Measurements from ENCODE around the gene ARHGAP22. TPM values are rescaled to one million over a fixed set of nuclear protein-coding genes. Genes with fewer than 3 reads are reported as not detected.

Gene ARHGAP22
- polyA plus RNA-seq, 4 donors: 0.97 to 1.9 (median 1.2) TPM

- no peak for DNase-seq (ENCODE audit: low read depth in 4 of 4, low spot score in 3 of 4)
These were observed 12.5 kb downstream of the ARHGAP22 start for GRCh38 chr10:48592346-48592745.

GRCh38 chr10:48590945-48591344, 13.9 kb downstream of the ARHGAP22 start:
- DNase-seq (ENCODE audit: low read depth in 4 of 4, low spot score in 3 of 4): no peak

GRCh38 chr10:48589266-48589665, 15.6 kb downstream of the ARHGAP22 start:
- DNase-seq (ENCODE audit: low read depth in 4 of 4, low spot score in 3 of 4): peak in 3 of 4 donors; percentile 25 to 35 (median 25)

GRCh38 chr10:48587819-48588218, 17.1 kb downstream of the ARHGAP22 start:
- DNase-seq (ENCODE audit: low read depth in 4 of 4, low spot score in 3 of 4): no peak

- DNase-seq (ENCODE audit: low read depth in 4 of 4, low spot score in 3 of 4): no peak
These were observed 17.8 kb downstream of the ARHGAP22 start for GRCh38 chr10:48587101-48587500.

GRCh38 chr10:48582970-48583369, 21.9 kb downstream of the ARHGAP22 start:
- DNase-seq (ENCODE audit: low read depth in 4 of 4, low spot score in 3 of 4): no peak

GRCh38 chr10:48580236-48580635, 24.6 kb downstream of the ARHGAP22 start:
- no peak for DNase-seq (ENCODE audit: low read depth in 4 of 4, low spot score in 3 of 4)

GRCh38 chr10:48579251-48579960, 25.5 kb downstream of the ARHGAP22 start:
- DNase-seq (ENCODE audit: low read depth in 4 of 4, low spot score in 3 of 4): no peak

GRCh38 chr10:48577158-48577557, 27.7 kb downstream of the ARHGAP22 start:
- DNase-seq (ENCODE audit: low read depth in 4 of 4, low spot score in 3 of 4): no peak

- no peak for DNase-seq (ENCODE audit: low read depth in 4 of 4, low spot score in 3 of 4)
These were observed 28.4 kb downstream of the ARHGAP22 start for GRCh38 chr10:48576501-48576900.

- DNase-seq (ENCODE audit: low read depth in 4 of 4, low spot score in 3 of 4): no peak
These were observed 29.0 kb downstream of the ARHGAP22 start for GRCh38 chr10:48575901-48576300.

- no peak for DNase-seq (ENCODE audit: low read depth in 4 of 4, low spot score in 3 of 4)
These were observed 30.0 kb downstream of the ARHGAP22 start for GRCh38 chr10:48574817-48575380.

GRCh38 chr10:48574322-48574796, 30.5 kb downstream of the ARHGAP22 start:
- no peak for DNase-seq (ENCODE audit: low read depth in 4 of 4, low spot score in 3 of 4)

GRCh38 chr10:48573045-48573444, 31.8 kb downstream of the ARHGAP22 start:
- no peak for DNase-seq (ENCODE audit: low read depth in 4 of 4, low spot score in 3 of 4)

- DNase-seq (ENCODE audit: low read depth in 4 of 4, low spot score in 3 of 4): no peak
These were observed 32.5 kb downstream of the ARHGAP22 start for GRCh38 chr10:48572414-48572813.

- DNase-seq (ENCODE audit: low read depth in 4 of 4, low spot score in 3 of 4): no peak
These were observed 36.3 kb downstream of the ARHGAP22 start for GRCh38 chr10:48568546-48568945.

GRCh38 chr10:48568131-48568530, 36.7 kb downstream of the ARHGAP22 start:
- no peak for DNase-seq (ENCODE audit: low read depth in 4 of 4, low spot score in 3 of 4)

- no peak for DNase-seq (ENCODE audit: low read depth in 4 of 4, low spot score in 3 of 4)
These were observed 37.5 kb downstream of the ARHGAP22 start for GRCh38 chr10:48567346-48567745.

GRCh38 chr10:48564466-48565160, 40.3 kb downstream of the ARHGAP22 start:
- no peak for DNase-seq (ENCODE audit: low read depth in 4 of 4, low spot score in 3 of 4)

GRCh38 chr10:48557511-48558123, 47.3 kb downstream of the ARHGAP22 start:
- no peak for DNase-seq (ENCODE audit: low read depth in 4 of 4, low spot score in 3 of 4)

GRCh38 chr10:48556713-48557112, 48.2 kb downstream of the ARHGAP22 start:
- no peak for DNase-seq (ENCODE audit: low read depth in 4 of 4, low spot score in 3 of 4)
